CD14-positive monocyte (primary cell): ENCODE results near the gene AP1G2. TPM values are rescaled to one million over a fixed set of nuclear protein-coding genes. Genes with fewer than 3 reads are reported as not detected.
A peak's percentile ranks its signal among the peaks of the same experiment; 100 is the strongest.

Experiments
- DNase-seq, 3 donors: peaks; one replicate each; pipeline ENCODE4 v3.0.0-alpha.2; 2011 to 2022
- H2AFZ ChIP-seq: 2 replicates; pipeline ENCODE4 v1.6.0; 2012; ENCODE audit warnings: mild to moderate bottlenecking, low read depth, low read length, inconsistent platforms; ENCODE audit not compliant: insufficient read depth, poor library complexity, severe bottlenecking
- H3K27ac ChIP-seq, 2 donors: 1 replicate in 1 of 2; 2 replicates in 1 of 2; pipeline ENCODE4 v1.5.1; 2012 to 2013; ENCODE audit warnings: low read length in 2 of 2, control low read depth in 1 of 2, inconsistent platforms in 1 of 2, low read depth in 1 of 2, mild to moderate bottlenecking in 1 of 2
- H3K27me3 ChIP-seq, 2 donors: one replicate each; pipeline versions ENCODE4 v1.6.0 to v1.6.1; 2011 to 2013; ENCODE audit warnings: low read length in 2 of 2; ENCODE audit not compliant: control insufficient read depth in 2 of 2, insufficient read depth in 2 of 2
- H3K36me3 ChIP-seq, 2 donors: replicated peaks in 1 of 2; 1 replicate in 1 of 2; 2 replicates in 1 of 2; pipeline versions ENCODE4 v1.5.1 to v1.6.1; 2012 to 2013; ENCODE audit warnings: low read length in 2 of 2, control low read depth in 1 of 2, inconsistent platforms in 1 of 2, mild to moderate bottlenecking in 1 of 2; ENCODE audit not compliant: insufficient read depth in 2 of 2, control insufficient read depth in 1 of 2
- H3K4me1 ChIP-seq, 2 donors: 1 replicate in 1 of 2; 2 replicates in 1 of 2; pipeline versions ENCODE4 v1.5.1 to v1.6.1; 2012 to 2013; ENCODE audit warnings: low read length in 2 of 2, control low read depth in 1 of 2, inconsistent platforms in 1 of 2, mild to moderate bottlenecking in 1 of 2, moderate library complexity in 1 of 2; ENCODE audit not compliant: insufficient read depth in 2 of 2, control insufficient read depth in 1 of 2
- H3K4me2 ChIP-seq: replicated peaks from 2 replicates; pipeline ENCODE3; 2012; ENCODE audit warnings: low read length, moderate library complexity, mild to moderate bottlenecking; ENCODE audit not compliant: poor library complexity, severe bottlenecking; ENCODE audit errors: extremely low read depth
- H3K4me3 ChIP-seq, 3 experiments: fragments of 200-600 bp in 1 of 3; sonication (generic) in 1 of 3; replicated peaks in 1 of 3; 1 replicate in 2 of 3; 2 replicates in 1 of 3; pipeline ENCODE4 v1.5.1; 2011 to 2013; ENCODE audit warnings: low read length in 3 of 3, mild to moderate bottlenecking in 3 of 3, control low read depth in 2 of 3, low read depth in 2 of 3, inconsistent platforms in 1 of 3, moderate library complexity in 1 of 3
- H3K79me2 ChIP-seq: 2 replicates; pipeline ENCODE4 v1.6.0; 2012; ENCODE audit warnings: mild to moderate bottlenecking, control low read depth, inconsistent platforms, low read length, moderate library complexity; ENCODE audit not compliant: insufficient read depth
- H3K9ac ChIP-seq: 2 replicates; pipeline ENCODE4 v1.6.0; 2017; ENCODE audit warnings: low read length, mild to moderate bottlenecking; ENCODE audit not compliant: insufficient read depth, poor library complexity, severe bottlenecking
- H3K9me3 ChIP-seq, 2 donors: replicated peaks in 1 of 2; 1 replicate in 1 of 2; 2 replicates in 1 of 2; pipeline versions ENCODE4 v1.5.1 to v1.6.1; 2012 to 2013; ENCODE audit warnings: low read length in 2 of 2, control low read depth in 1 of 2; ENCODE audit not compliant: control insufficient read depth in 1 of 2, insufficient read depth in 1 of 2
- H4K20me1 ChIP-seq: 2 replicates; pipeline ENCODE4 v1.6.0; 2012; ENCODE audit warnings: mild to moderate bottlenecking, low read length, control low read depth, moderate library complexity; ENCODE audit not compliant: insufficient read depth
- H3K27ac Mint-ChIP-seq, 7 donors: one replicate each; pipeline ENCODE4 v1.8.0; 2020; ENCODE audit warnings: mild to moderate bottlenecking in 7 of 7, mixed read lengths in 7 of 7, moderate library complexity in 6 of 7, inconsistent platforms in 2 of 7
- H3K27me3 Mint-ChIP-seq, 3 donors: one replicate each; pipeline ENCODE4 v1.8.0; 2021 to 2022; ENCODE audit warnings: low read depth in 3 of 3, mild to moderate bottlenecking in 3 of 3, mixed read lengths in 3 of 3, moderate library complexity in 3 of 3, inconsistent platforms in 1 of 3
- H3K36me3 Mint-ChIP-seq, 2 donors: one replicate each; pipeline ENCODE4 v1.8.0; 2020; ENCODE audit warnings: mixed read lengths in 2 of 2, inconsistent platforms in 1 of 2, mild to moderate bottlenecking in 1 of 2
- H3K4me1 Mint-ChIP-seq: one replicate; pipeline ENCODE4 v1.8.0; 2020; ENCODE audit warnings: mild to moderate bottlenecking, mixed read lengths
- H3K4me3 Mint-ChIP-seq, 2 donors: one replicate each; pipeline ENCODE4 v1.8.0; 2020; ENCODE audit warnings: mild to moderate bottlenecking in 2 of 2, mixed read lengths in 2 of 2, moderate library complexity in 1 of 2
- H3K9me3 Mint-ChIP-seq, 7 donors: one replicate each; pipeline ENCODE4 v1.8.0; 2020 to 2022; ENCODE audit warnings: mixed read lengths in 7 of 7, mild to moderate bottlenecking in 6 of 7, moderate library complexity in 6 of 7, inconsistent platforms in 2 of 7
- CTCF ChIP-seq: fragments of 200-600 bp; IDR thresholded peaks from one replicate; pipeline ENCODE4 v1.8.0; 2022; ENCODE audit warnings: antibody characterized with exemption, mild to moderate bottlenecking
- WGBS: methylation state at CpG from one replicate; pipeline ENCODE4 v1.1.5; 2013; ENCODE audit warnings: missing lambda C conversion rate; ENCODE audit not compliant: insufficient coverage; 5-methylcytosine and 5-hydroxymethylcytosine counted together
- intact Hi-C, 2 donors: fragments of 100-400 bp; cut with micrococcal nuclease; formaldehyde crosslinking; loops; one replicate each; pipeline versions ENCODE4 v1.15.0 to v1.15.1; 2023
- polyA plus RNA-seq, 3 donors: library from polyadenylated mRNA; depleted of rRNA in 1 of 3; unstranded in 2 of 3; stranded (reverse) in 1 of 3; fragments of 300-500 nt in 2 of 3; fragments of >200 nt in 1 of 3; fragmentation: Illumina TruSeq in 2 of 3; gene quantifications; 1 replicate in 2 of 3; 2 replicates in 1 of 3; pipeline ENCODE4 v1.2.3, GENCODE V29; 2012 to 2021

The AP1G2 gene
- polyA plus RNA-seq, 3 donors, result 32.2 to 437 (median 37.0) TPM

GRCh38 chr14:23545740-23546365 lies 21.7 kb downstream of the AP1G2 start:
- WGBS, result 95% methylated on average over 2 of the region's 4 CpGs
- Histone ChIP-seq H3K4me2 (no peak overlapping the region), H3K27ac (no peak overlapping the region), H3K4me1 (peaks cover 16 to 22% of the 10 kb centered on the region in 2 donors), H4K20me1 (no peaks in the 10 kb centered on the region), H3K79me2 (no peaks in the 10 kb centered on the region), H3K27me3 (peaks cover 2 to 12% of the 10 kb centered on the region in 2 donors), H3K9ac (no peak overlapping the region), H3K4me3 (no peak overlapping the region), H3K36me3 (no peaks in the 10 kb centered on the region), H2AFZ (no peak overlapping the region), H3K9me3 (no peaks in the 10 kb centered on the region)
- no peak overlapping the region for H3K4me3 Mint-ChIP-seq
- H3K9me3 Mint-ChIP-seq, result no peaks in the 10 kb centered on the region
- H3K27ac Mint-ChIP-seq, result peak overlapping the region in 1 of 7 donors; percentile 33
- no peaks in the 10 kb centered on the region for H3K36me3 Mint-ChIP-seq
- TF ChIP-seq CTCF, result no peak
- no peak for DNase-seq
- peaks cover 16% of the 10 kb centered on the region for H3K4me1 Mint-ChIP-seq
- peaks cover 1 to 6% (median 5%) of the 10 kb centered on the region in 3 donors for H3K27me3 Mint-ChIP-seq
- intact Hi-C loops, result no loop called here

- H3K4me3 Mint-ChIP-seq, result peak overlapping the region in 1 of 2 donors; percentile 37
- H3K9ac ChIP-seq, result no peak overlapping the region
- H2AFZ ChIP-seq, result no peak overlapping the region
- no peaks in the 10 kb centered on the region for H3K79me2 ChIP-seq
- peaks cover 0 to under 1% of the 10 kb centered on the region in 2 donors for H3K27me3 ChIP-seq
- no peak for DNase-seq
- no peaks in the 10 kb centered on the region for H3K9me3 ChIP-seq
- no peak overlapping the region for H3K4me3 ChIP-seq
- H3K36me3 Mint-ChIP-seq, result no peaks in the 10 kb centered on the region
- H3K27ac Mint-ChIP-seq, result peak overlapping the region in 1 of 7 donors; percentile 54
- H4K20me1 ChIP-seq, result no peaks in the 10 kb centered on the region
- 45% methylated on average over 20 of the region's 25 CpGs for WGBS
- peak overlapping the region; percentile 27 for H3K4me2 ChIP-seq
- no peak for TF ChIP-seq CTCF
- peaks cover 15% of the 10 kb centered on the region for H3K4me1 Mint-ChIP-seq
- H3K4me1 ChIP-seq, result peaks cover 10 to 14% of the 10 kb centered on the region in 2 donors
- no peak overlapping the region for H3K27ac ChIP-seq
- H3K9me3 Mint-ChIP-seq, result no peaks in the 10 kb centered on the region
- peaks cover 5 to 7% (median 5%) of the 10 kb centered on the region in 3 donors for H3K27me3 Mint-ChIP-seq
- no peaks in the 10 kb centered on the region for H3K36me3 ChIP-seq
- intact Hi-C loops, result no loop called here
Measured at GRCh38 chr14:23544511-23545447, 22.8 kb downstream of the AP1G2 start.
